ENCODE measurements around the gene SACM1L.

Gene SACM1L

DNA sequence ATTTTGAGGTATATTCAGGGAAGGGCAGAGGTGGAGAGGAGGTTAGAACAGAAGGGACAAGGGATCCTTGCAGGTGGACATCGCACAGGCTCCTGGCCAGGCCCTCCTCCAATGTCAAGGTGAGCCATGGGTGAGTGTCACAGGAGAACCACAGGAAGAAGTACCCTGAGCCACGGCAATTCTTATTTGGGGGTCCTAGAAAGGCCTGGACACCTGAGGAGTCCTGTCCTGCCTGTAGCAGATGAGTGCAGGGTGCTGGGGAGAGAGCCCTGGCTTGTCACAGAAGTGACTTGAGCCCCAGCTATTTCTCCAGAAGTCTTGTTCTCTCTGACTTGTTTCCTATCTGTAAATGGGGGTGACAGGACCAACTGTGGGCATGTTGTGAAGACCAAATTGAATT lies 102.8 kb downstream of the SACM1L start:
- Histone ChIP-seq H3K4me3 (ENCODE audit: low read length in 2 of 2) (no peak overlapping the region), H3K36me3 (ENCODE audit: control insufficient read depth in 2 of 2, insufficient read depth in 2 of 2, low read length in 2 of 2) (no peaks in the 10 kb centered on the region), H3K27me3 (ENCODE audit: control insufficient read depth in 2 of 2, insufficient read depth in 2 of 2, low read length in 2 of 2) (peaks cover 12 to 24% of the 10 kb centered on the region in 2 donors)

GRCh38 chr3:45792516-45793172 lies 103.4 kb downstream of the SACM1L start:
- H3K9ac ChIP-seq (ENCODE audit: low read depth in 1 of 2, low read length in 2 of 2): no peak overlapping the region
- H3K27ac ChIP-seq (ENCODE audit: low read depth in 2 of 2, low read length in 2 of 2): no peak overlapping the region
- peaks cover 17 to 27% of the 10 kb centered on the region in 2 donors for H3K27me3 ChIP-seq (ENCODE audit: control insufficient read depth in 2 of 2, insufficient read depth in 2 of 2, low read length in 2 of 2)
- H3K9me3 ChIP-seq (ENCODE audit: control insufficient read depth in 2 of 2, low read length in 2 of 2): no peaks in the 10 kb centered on the region
- H3K36me3 ChIP-seq (ENCODE audit: control insufficient read depth in 2 of 2, insufficient read depth in 2 of 2, low read length in 2 of 2): no peaks in the 10 kb centered on the region
- H3K4me1 ChIP-seq (ENCODE audit: control insufficient read depth in 2 of 2, insufficient read depth in 2 of 2, low read length in 2 of 2): peaks cover 7 to 9% of the 10 kb centered on the region in 2 donors
- H3K4me3 ChIP-seq (ENCODE audit: low read length in 2 of 2): no peak overlapping the region

More for the DNA sequence above, 102.8 kb downstream of the SACM1L start:
- Histone ChIP-seq H3K4me1 (ENCODE audit: control insufficient read depth in 2 of 2, insufficient read depth in 2 of 2, low read length in 2 of 2) (peaks cover 7 to 9% of the 10 kb centered on the region in 2 donors), H3K9me3 (ENCODE audit: control insufficient read depth in 2 of 2, low read length in 2 of 2) (no peaks in the 10 kb centered on the region), H3K27ac (ENCODE audit: low read depth in 2 of 2, low read length in 2 of 2) (no peak overlapping the region), H3K9ac (ENCODE audit: low read depth in 1 of 2, low read length in 2 of 2) (no peak overlapping the region)

GRCh38 chr3:45793482-45794176 lies 104.4 kb downstream of the SACM1L start:
- Histone ChIP-seq H3K36me3 (ENCODE audit: control insufficient read depth in 2 of 2, insufficient read depth in 2 of 2, low read length in 2 of 2) (no peaks in the 10 kb centered on the region), H3K27me3 (ENCODE audit: control insufficient read depth in 2 of 2, insufficient read depth in 2 of 2, low read length in 2 of 2) (peaks cover 23 to 32% of the 10 kb centered on the region in 2 donors), H3K4me1 (ENCODE audit: control insufficient read depth in 2 of 2, insufficient read depth in 2 of 2, low read length in 2 of 2) (peaks cover 7 to 9% of the 10 kb centered on the region in 2 donors), H3K4me3 (ENCODE audit: low read length in 2 of 2) (no peak overlapping the region), H3K27ac (ENCODE audit: low read depth in 2 of 2, low read length in 2 of 2) (no peak overlapping the region), H3K9ac (ENCODE audit: low read depth in 1 of 2, low read length in 2 of 2) (no peak overlapping the region), H3K9me3 (ENCODE audit: control insufficient read depth in 2 of 2, low read length in 2 of 2) (no peaks in the 10 kb centered on the region)

DNA sequence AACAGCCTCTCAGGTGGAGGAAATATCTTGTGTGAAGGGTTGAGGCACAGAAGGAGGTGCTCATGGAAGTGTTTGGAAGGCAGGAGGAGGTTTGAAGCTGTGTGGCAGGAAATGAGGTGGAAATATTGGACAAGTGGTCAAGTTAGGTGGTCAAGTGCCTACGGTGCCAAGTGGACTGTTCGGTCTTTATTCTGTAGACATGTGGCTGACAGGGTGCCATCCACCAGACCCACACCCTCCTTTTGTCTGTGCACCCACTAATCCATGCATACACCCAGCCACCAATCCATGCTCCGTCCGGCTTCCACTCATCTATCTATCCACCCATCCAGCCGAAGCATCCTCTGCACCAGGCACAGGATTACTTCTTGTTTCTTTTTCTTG lies 105.0 kb downstream of the SACM1L start:
- H3K27me3 ChIP-seq (ENCODE audit: control insufficient read depth in 2 of 2, insufficient read depth in 2 of 2, low read length in 2 of 2): peaks cover 25 to 32% of the 10 kb centered on the region in 2 donors
- H3K27ac ChIP-seq (ENCODE audit: low read depth in 2 of 2, low read length in 2 of 2): no peak overlapping the region
- peaks cover 7 to 9% of the 10 kb centered on the region in 2 donors for H3K4me1 ChIP-seq (ENCODE audit: control insufficient read depth in 2 of 2, insufficient read depth in 2 of 2, low read length in 2 of 2)
- no peaks in the 10 kb centered on the region for H3K36me3 ChIP-seq (ENCODE audit: control insufficient read depth in 2 of 2, insufficient read depth in 2 of 2, low read length in 2 of 2)
- no peak overlapping the region for H3K4me3 ChIP-seq (ENCODE audit: low read length in 2 of 2)
- H3K9me3 ChIP-seq (ENCODE audit: control insufficient read depth in 2 of 2, low read length in 2 of 2): no peaks in the 10 kb centered on the region
- no peak overlapping the region for H3K9ac ChIP-seq (ENCODE audit: low read depth in 1 of 2, low read length in 2 of 2)

- Histone ChIP-seq H3K27ac (ENCODE audit: low read depth in 2 of 2, low read length in 2 of 2) (no peak overlapping the region), H3K27me3 (ENCODE audit: control insufficient read depth in 2 of 2, insufficient read depth in 2 of 2, low read length in 2 of 2) (peaks cover 27 to 32% of the 10 kb centered on the region in 2 donors), H3K4me1 (ENCODE audit: control insufficient read depth in 2 of 2, insufficient read depth in 2 of 2, low read length in 2 of 2) (peaks cover 7 to 9% of the 10 kb centered on the region in 2 donors), H3K4me3 (ENCODE audit: low read length in 2 of 2) (no peak overlapping the region), H3K9ac (ENCODE audit: low read depth in 1 of 2, low read length in 2 of 2) (no peak overlapping the region), H3K9me3 (ENCODE audit: control insufficient read depth in 2 of 2, low read length in 2 of 2) (no peaks in the 10 kb centered on the region), H3K36me3 (ENCODE audit: control insufficient read depth in 2 of 2, insufficient read depth in 2 of 2, low read length in 2 of 2) (no peaks in the 10 kb centered on the region)
These were observed 105.5 kb downstream of the SACM1L start for GRCh38 chr3:45794660-45795059.
